ENCODE data around the gene LTK.
"Not testable (repeated sequence)": the region's sequence is repeated elsewhere in the genome, so short reads cannot be mapped to it uniquely, and the experiment has no call there.

The LTK gene

GRCh38 chr15:41473418-41473817 is 40.2 kb downstream of the LTK start:
- DNase-seq: no peak

DNA sequence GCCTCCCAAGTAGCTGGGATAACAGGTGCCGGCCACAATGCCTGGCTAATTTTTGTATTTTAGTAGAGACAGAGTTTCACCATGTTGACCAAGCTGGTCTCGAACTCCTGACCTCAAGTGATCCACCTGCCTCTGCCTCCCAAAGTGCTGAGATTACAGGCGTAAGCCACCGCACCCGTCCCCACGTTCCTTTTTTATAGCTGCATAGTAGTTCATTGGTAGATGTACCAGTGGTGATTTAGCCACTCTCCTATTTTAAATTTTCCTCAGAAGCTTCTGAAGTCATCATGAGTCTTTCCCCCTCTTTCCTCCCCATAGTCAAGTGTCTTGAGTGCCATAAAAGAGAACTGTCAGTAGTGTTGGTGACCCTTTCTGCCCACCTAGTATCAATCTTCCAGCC is 44.0 kb downstream of the LTK start:
- not testable (repeated sequence) for DNase-seq

DNA sequence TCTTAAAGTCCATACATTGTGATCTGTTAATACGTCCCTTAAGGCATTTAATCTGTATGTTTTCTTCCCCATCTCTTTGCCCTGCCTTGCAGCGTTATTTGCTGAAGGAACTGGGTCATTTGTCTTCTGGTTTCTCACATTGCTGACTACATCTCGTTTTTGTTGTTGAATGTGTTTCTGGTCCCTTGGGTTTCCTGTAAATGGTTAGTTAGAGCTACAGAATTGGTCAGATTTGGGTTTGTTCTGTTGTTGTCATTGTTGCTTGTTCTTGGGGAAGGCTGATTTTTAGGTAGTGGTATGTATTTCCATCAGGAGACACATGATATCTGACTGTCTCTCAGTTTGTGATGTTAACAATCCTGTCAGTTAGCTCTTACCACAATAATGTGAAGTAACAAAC is 46.9 kb downstream of the LTK start:
- DNase-seq: no peak

DNA sequence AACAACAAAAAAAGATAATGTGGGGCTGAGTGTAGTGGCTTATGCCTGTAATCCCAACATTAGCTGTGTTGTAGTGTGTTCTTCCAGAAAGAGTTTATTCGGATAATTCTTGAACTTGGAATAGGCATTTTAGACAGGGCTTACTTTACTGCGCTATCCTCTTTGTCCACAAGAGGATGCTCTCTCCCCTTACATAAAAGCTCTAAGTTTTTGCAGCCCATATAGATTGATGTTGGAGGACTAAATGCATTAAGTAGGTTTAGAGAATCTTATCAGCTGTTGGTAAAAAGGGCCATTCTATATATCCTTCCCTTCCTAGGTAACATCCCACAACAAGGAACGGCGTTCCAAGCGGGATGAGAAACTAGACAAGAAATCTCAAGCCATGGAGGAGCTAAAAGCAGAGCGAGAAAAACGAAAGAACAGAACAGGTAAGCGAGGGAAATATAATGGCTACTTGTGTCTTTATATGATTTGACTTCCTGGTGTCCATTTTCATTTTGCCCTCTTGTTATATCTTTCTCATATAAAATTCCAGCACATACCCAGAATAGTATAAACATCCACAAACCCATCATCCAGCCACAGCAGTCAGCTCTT is 47.7 kb downstream of the LTK start:
- no peak for DNase-seq

GRCh38 chr15:41464889-41465580 is 48.6 kb downstream of the LTK start:
- no peak for DNase-seq

DNA sequence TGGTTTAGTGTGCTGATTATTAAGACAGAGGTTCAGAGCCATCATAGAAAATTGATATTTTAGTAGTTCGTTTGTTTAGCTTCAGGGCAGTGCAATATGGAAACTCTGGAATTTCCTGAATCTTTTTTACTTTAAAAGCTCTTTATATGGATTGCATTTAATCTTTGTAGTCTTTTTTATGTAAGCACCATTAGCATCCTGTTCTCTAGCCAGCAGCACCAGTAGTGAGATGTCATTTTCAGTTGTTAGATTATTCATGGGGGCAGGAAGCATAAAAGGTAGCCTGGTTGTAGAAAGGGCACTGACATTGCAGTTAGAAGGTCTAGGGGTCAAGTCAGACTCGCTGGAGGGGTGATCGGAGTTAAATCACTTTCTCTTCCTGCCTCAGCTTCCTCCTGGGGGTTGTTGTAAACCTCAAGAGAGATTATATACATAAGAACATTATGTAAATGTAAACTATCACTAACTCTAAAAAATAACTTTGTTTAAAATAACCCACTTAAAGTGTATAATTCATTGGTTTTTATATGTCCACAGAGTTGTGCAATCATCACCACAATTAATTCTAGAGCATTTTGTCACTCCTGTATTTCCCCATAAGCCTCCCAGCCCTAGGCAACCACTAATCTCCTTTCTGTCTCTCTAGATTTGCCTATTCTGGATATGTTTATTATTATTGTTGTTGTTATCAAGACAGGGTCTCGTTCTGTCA is 51.4 kb downstream of the LTK start:
- no peak for DNase-seq
